Measurements from ENCODE around the gene KLF15.

DNA sequence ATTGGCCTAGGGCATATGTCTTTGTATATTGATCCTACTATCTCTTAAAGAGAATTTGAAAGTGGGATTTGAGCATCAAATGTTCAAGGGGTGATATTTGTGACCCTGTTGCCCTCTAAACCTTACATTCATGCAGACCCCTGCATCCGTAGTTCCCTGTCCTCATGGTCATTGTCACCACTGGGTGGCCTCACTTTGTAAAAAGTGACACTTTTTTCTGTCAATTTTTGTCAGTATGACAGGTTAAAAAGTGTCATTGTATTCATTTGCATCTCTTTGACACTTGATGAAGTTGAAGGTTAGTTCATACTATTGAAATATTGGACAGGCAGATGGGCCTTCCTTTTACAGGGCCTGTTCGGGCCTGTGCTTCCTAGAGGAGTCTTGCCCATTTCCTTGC lies 12.3 kb upstream of the KLF15 start:
- TF ChIP-seq EZH2 (IDR thresholded peaks at IDR 0.05) (no peak), POLR2AphosphoS5 (IDR thresholded peaks at IDR 0.05; ENCODE audit: borderline replicate concordance, low read depth, low read length) (no peak), FOXP2 (optimal IDR thresholded peaks at IDR 0.05; ENCODE audit: control extremely low read depth, extremely low read length, insufficient read depth) (no peak)
